ENCODE measurements around the gene CERCAM.

Gene CERCAM

GRCh38 chr9:128448746-128449145 lies 28.1 kb downstream of the CERCAM start:
- H3K27me3 ChIP-seq (ENCODE audit: control insufficient read depth, insufficient read depth, low read length) = no peaks in the 10 kb centered on the region
- H3K9ac ChIP-seq = no peak overlapping the region
- H2AFZ ChIP-seq = no peak overlapping the region
- H3K79me2 ChIP-seq = no peaks in the 10 kb centered on the region
- H3K4me1 ChIP-seq = no peaks in the 10 kb centered on the region
- no peaks in the 10 kb centered on the region for H3K36me3 ChIP-seq (ENCODE audit: control insufficient read depth, insufficient read depth, low read length)
- H3K4me3 ChIP-seq (ENCODE audit: low read depth, low read length) = no peak overlapping the region
- no peak overlapping the region for H3K4me2 ChIP-seq (ENCODE audit: low read length)
- TF ChIP-seq CTCF (IDR thresholded peaks at IDR 0.05) = no peak
- H3K27ac ChIP-seq = no peak overlapping the region
- no peaks in the 10 kb centered on the region for H3K9me3 ChIP-seq (ENCODE audit: control insufficient read depth, low read length)

GRCh38 chr9:128454991-128455390 lies 34.3 kb downstream of the CERCAM start:
- no peak overlapping the region for H3K4me2 ChIP-seq (ENCODE audit: low read length)
- H3K27me3 ChIP-seq (ENCODE audit: control insufficient read depth, insufficient read depth, low read length) = no peaks in the 10 kb centered on the region
- H3K79me2 ChIP-seq = no peaks in the 10 kb centered on the region
- H3K36me3 ChIP-seq (ENCODE audit: control insufficient read depth, insufficient read depth, low read length) = no peaks in the 10 kb centered on the region
- H3K9ac ChIP-seq = no peak overlapping the region
- no peaks in the 10 kb centered on the region for H3K9me3 ChIP-seq (ENCODE audit: control insufficient read depth, low read length)
- no peaks in the 10 kb centered on the region for H3K4me1 ChIP-seq
- H3K27ac ChIP-seq = no peak overlapping the region
- TF ChIP-seq CTCF (IDR thresholded peaks at IDR 0.05) = no peak
- no peak overlapping the region for H2AFZ ChIP-seq
- no peak overlapping the region for H3K4me3 ChIP-seq (ENCODE audit: low read depth, low read length)

- Histone ChIP-seq H3K27ac (peak within 1 kb of the TSS; percentile 59), H3K27me3 (ENCODE audit: control insufficient read depth, insufficient read depth, low read length) (no peaks in the 10 kb centered on the region), H3K79me2 (no peaks in the 10 kb centered on the region), H3K36me3 (ENCODE audit: control insufficient read depth, insufficient read depth, low read length) (no peaks in the 10 kb centered on the region), H3K9me3 (ENCODE audit: control insufficient read depth, low read length) (no peaks in the 10 kb centered on the region), H2AFZ (peak within 1 kb of the TSS; percentile 68), H3K4me2 (ENCODE audit: low read length) (peak within 1 kb of the TSS; percentile 100), H3K4me3 (ENCODE audit: low read depth, low read length) (peak within 1 kb of the TSS; percentile 76), H3K4me1 (no peaks in the 10 kb centered on the region), H3K9ac (no peak within 1 kb of the TSS)
- no peak for TF ChIP-seq CTCF (IDR thresholded peaks at IDR 0.05)
Observed at GRCh38 chr9:128455849-128456612, 35.4 kb downstream of the CERCAM start, which contains the start of gene ODF2. Gene ODF2, plus strand, starts transcription at chr9:128456006. Its CDS starts 86 bp downstream, at chr9:128456092.

- Histone ChIP-seq H3K27ac (peak overlapping the region; percentile 59), H3K36me3 (ENCODE audit: control insufficient read depth, insufficient read depth, low read length) (no peaks in the 10 kb centered on the region), H3K9me3 (ENCODE audit: control insufficient read depth, low read length) (no peaks in the 10 kb centered on the region), H3K9ac (no peak overlapping the region), H2AFZ (peak overlapping the region; percentile 68), H3K4me1 (no peaks in the 10 kb centered on the region), H3K4me3 (ENCODE audit: low read depth, low read length) (peak overlapping the region; percentile 76), H3K27me3 (ENCODE audit: control insufficient read depth, insufficient read depth, low read length) (no peaks in the 10 kb centered on the region), H3K79me2 (no peaks in the 10 kb centered on the region), H3K4me2 (ENCODE audit: low read length) (peak overlapping the region; percentile 100)
- no peak for TF ChIP-seq CTCF (IDR thresholded peaks at IDR 0.05)
Observed at GRCh38 chr9:128456613-128457061, 36.0 kb downstream of the CERCAM start.

- Histone ChIP-seq H3K79me2 (no peaks in the 10 kb centered on the region), H3K9me3 (ENCODE audit: control insufficient read depth, low read length) (no peaks in the 10 kb centered on the region), H3K36me3 (ENCODE audit: control insufficient read depth, insufficient read depth, low read length) (no peaks in the 10 kb centered on the region), H3K4me1 (no peaks in the 10 kb centered on the region), H3K27ac (no peak overlapping the region), H3K27me3 (ENCODE audit: control insufficient read depth, insufficient read depth, low read length) (no peaks in the 10 kb centered on the region), H2AFZ (peak overlapping the region; percentile 68), H3K4me2 (ENCODE audit: low read length) (peak overlapping the region; percentile 100), H3K9ac (no peak overlapping the region), H3K4me3 (ENCODE audit: low read depth, low read length) (peak overlapping the region; percentile 76)
- no peak for TF ChIP-seq CTCF (IDR thresholded peaks at IDR 0.05)
Observed at GRCh38 chr9:128457207-128457606, 36.5 kb downstream of the CERCAM start.
